Erythroblast (primary cell): ENCODE measurements around the gene MILR1.
A peak's percentile ranks its signal among the peaks of the same experiment; 100 is the strongest.

Source experiments
- DNase-seq, 2 experiments: peaks; one replicate each; lab custom pipeline; 2025; lab: John Stamatoyannopoulos, UW
- GATA1 ChIP-seq: IDR thresholded peaks from 2 replicates; pipeline ENCODE4 v1.6.1; 2011; ENCODE audit warnings: low read depth, mild to moderate bottlenecking, control low read depth, low read length, moderate library complexity
- POLR2A ChIP-seq: IDR thresholded peaks from 2 replicates; pipeline ENCODE4 v1.6.1; 2011; ENCODE audit warnings: mild to moderate bottlenecking, low read length

Gene MILR1

DNA sequence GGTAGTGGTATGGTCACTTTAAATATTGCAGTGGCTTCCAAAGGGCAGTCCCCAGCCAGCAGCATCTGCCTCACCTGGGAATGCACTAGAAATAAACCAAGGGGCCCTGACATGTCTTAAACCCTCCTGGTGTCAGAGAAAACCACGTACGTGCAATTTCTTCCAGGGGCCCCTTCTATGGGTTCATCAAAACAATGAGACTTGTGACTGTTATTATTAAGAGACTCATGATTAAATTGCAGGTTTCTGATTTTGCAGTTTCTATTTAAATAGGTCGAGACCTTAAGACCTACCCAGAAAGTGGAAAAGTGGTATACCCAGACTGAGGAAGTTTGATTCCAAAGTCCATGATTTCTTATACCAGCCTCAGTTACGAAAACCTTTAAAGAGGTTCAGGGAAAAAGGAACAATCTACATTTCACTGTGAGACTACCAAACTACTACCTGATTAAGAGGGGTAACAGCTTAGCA lies 48.7 kb downstream of the MILR1 start:
- no peak for DNase-seq
- TF ChIP-seq GATA1 (no peak), POLR2A (no peak)

DNA sequence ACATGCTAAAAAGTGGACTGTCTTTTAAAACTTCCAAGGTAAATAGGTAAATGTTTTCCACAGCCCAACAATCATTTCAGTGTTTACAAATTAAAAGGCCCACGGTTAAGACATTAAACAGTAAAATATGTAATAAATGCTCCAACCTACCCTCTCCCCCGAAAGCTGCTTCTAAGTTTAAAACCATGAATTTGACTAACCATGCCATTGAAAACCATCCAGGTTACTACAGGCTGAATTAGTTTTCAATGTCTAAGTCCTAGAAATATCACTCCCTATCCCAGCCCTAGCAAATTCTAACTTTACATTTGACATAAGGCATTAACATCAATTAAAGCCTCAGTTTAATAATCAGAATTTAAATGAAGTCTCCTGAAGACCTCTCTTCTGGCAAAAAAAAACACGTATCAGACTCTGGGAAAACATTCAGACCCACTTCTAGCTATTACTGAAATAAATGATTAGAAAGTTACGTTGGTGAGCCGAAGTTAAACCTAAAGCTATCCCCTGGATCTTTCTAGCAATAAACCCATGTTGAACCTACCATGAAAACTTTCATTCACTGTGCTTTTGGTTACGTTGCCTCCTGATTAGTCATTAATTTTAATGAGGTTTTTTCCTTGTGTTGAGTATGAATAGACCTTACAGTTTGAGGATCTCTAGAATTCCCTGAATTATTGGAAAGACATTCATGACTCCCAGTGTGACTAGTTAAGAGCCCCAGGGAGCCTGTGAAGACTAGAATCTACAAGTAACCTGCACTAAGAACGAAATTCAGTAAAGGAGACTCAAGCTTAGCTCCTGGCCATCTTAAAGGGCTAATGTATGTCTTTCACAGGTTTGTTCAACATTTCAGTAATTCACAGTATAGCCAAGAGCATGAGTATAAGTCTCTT lies 49.6 kb downstream of the MILR1 start:
- no peak for TF ChIP-seq GATA1
- peak; percentile 58 for TF ChIP-seq POLR2A
- DNase-seq = no peak

DNA sequence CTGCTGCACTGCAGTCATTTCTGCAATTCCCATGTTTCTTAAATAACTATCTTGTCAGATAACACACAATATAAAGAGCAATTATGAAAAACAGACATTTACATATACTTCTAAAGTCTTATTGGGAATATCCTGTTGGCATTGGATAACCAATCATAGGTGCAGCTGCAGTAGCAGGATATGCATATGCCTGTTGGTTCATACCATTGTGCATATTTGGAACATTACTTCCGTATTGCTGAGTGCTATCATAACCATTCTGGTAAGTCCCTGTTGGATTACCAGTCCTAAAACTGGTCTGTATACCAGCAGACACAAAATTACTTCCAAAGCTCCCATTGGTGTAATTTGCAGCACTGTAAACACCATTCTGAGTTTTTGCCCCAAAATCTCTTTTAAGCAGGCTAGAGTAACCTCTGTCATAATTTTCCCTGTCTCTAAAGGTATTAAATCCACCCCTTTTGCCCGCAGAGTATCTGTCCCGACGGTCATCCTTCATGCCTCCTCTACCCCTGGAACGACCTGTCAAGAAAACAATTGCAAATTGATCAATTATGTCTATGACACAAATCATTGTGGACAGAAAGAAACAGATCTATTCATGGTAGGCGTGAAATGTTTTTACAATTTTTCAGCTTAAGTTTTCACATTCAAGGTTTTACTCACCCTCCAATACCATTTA lies 51.0 kb downstream of the MILR1 start:
- DNase-seq = no peak
- TF ChIP-seq POLR2A (no peak), GATA1 (no peak)

DNA sequence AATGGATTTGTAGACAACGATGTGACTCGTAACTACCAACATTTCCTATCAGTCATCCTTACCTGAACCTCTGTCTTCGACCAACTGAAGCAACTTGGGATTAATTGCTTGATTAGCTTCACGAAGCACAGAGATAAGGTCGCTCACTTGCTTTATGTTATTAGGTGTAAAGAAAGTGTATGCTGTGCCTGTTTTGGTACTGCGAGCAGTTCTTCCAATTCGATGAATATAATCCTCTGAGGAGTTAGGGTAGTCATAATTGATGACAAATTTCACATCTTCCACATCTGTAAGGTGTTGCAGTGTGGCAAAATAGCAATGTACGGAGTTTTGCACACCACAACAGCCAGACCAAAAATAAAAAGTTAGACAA lies 51.6 kb downstream of the MILR1 start:
- TF ChIP-seq POLR2A = no peak
- TF ChIP-seq GATA1 = no peak
- DNase-seq = no peak

DNA sequence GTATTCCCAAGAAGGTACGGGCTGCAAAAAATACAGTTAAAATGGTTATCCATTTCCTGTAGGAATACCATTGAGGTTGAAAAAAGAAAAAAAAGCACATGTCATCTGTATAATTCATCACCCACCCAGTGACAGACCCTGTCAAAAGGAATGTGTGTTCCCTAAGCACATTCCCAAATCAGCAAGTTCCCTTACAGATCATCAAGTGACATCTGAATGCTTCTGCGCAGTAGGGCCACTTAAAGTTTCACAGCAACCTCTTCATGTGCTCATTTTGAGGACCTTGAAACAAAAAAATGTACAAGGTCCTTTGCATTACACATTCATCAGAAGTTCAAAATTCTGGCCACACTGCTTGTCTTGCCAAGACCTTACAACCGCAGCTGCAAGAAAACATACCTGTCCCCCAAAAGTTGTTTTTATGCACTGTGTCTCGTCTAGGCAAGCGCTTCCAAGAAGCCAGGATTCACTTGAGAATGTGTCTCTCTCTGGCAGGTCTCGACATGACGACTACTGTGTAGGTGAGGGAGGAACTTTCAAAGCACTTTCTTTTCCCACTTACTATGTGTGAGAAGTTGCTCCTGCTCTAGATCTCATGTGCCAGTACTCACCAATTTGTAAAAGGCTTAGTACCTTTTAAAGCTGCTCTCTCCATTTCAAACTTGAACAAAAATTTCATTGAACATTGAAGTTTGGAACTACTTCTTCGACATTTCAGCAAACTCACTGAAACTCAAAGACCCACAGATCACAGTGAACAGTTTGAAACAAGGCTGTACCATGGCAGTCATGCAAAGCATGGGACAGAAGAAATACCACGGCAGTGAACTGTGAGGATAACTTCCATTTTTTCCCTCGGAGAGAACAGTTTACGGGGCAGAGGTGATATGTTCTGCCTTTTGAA lies 52.2 kb downstream of the MILR1 start:
- DNase-seq = no peak

DNA sequence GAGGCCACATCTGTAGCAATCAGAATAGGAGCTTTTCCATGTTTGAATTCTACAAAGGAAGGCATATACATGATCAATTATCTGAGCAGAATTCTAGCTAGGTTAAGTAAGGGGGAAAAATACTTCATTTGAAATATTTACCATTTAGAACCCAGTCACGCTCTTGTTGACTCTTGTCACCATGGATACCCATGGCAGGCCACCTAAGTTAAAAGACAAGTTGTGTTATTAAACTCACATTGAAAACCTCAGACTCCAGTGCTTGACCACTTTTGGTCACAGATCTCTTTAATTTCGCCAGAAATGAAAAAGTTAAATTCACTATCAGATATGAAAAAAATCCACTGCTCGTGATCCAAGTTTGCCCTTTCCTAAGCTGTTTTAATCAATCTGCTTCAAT lies 53.1 kb downstream of the MILR1 start:
- no peak for TF ChIP-seq POLR2A
- TF ChIP-seq GATA1 = no peak
- DNase-seq = no peak

More for the DNA sequence above, 52.2 kb downstream of the MILR1 start:
- no peak for TF ChIP-seq POLR2A
- TF ChIP-seq GATA1 = no peak

DNA sequence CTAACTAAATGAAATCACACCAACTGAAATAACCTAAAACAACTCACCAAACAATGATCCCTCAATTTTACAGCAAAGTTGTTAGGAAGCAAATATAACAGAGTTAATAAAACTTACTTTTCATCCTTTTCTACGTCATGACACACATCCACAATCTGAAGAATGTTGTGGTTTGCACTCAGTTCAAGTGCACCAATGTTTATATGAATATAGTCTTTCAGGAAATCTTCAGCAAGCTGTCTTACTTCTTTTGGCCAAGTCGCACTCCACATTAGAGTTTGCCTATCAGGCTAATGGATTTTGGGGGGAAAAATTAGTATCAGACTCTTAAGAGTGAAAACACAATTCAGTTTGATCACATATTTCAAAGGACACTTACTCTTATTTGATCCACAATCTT lies 53.9 kb downstream of the MILR1 start:
- peak; percentile 20 for TF ChIP-seq POLR2A
- TF ChIP-seq GATA1 = no peak
- no peak for DNase-seq

DNA sequence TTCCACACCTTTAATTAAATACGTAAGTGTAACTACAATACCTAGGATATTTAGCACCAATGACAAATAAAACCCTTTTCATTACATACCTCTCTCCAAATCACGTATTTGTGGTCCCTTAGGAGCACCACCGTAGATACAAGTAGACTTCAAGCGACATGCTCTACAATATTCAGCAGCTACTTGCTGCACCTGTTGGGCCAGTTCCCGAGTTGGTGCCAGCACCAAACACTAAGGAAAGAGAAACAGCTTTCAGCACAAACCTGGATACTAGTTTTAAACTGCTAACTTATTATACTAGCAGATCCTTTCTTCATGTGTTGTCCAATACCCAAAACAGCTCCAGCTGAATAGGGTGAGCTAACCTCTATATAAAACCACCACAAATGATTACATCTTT lies 54.4 kb downstream of the MILR1 start:
- no peak for TF ChIP-seq GATA1
- TF ChIP-seq POLR2A = no peak
- DNase-seq = no peak

DNA sequence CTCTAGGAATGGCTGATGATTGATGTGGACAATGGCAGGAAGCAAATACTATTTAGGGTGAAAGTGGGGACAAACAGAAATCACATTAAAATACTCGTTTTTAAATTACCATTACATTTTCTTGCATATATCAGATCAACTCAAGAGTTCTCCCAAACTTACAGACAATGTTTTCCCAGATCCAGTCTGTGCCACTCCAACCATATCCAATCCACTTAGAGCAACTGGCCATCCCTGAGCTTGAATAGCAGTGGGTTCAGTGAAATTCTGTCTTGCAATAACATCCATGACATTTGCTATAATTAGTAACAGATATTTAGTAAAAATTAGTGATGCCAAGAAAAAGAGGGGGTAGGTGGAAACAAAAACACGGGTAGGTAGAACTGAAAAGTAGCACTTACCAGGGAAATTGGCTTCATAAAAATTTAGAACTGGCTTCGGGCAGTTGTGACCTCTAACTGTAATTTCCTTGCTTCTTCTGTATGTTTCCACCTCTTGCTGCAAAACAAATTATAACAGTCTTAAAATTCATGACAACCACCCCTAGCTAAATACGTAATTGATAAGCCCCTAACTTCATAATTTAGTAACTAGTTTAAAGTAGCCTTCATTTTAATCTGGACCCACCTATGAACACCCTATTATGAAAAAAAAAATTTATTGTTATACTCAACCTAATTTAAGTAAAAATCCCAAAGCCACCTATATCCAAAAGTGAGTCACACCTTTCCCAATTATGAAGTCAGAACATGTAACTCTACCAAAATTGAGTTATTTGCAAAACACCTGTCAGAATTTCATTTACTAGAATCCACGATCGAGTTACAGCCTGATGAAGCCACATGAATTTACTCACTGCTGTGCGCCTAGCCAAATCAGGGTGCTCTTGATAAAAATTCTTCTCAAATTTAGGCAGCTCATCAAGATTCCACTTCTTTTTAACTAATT lies 55.2 kb downstream of the MILR1 start:
- peak in 1 of 2 experiments; percentile 69 for DNase-seq
- TF ChIP-seq GATA1 (no peak), POLR2A (no peak)

DNA sequence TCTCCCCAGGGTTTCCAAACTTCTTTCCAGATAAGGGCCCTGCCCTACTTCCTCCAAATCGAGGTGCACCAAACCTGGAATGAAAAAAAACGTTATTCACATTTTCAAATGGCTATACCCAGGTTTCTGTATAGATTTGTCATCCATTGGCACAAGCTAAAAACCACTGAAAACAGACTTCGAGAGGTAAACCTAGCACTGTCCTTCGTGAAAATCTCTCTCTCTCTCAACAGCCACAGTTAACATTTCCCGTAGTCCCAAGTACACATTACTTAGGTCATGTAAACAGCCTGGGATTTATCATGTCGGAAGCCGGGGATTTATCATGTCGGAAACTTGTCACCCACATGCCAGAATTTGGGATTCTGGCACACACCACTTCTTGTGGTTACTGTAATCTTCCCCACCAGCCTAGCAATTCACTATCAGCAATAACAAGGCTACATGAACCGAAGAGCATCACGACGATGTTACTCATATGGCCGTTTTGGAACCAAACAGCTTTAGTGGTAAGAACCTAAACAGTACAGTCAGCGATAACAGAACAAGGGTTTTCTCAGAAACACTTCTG lies 55.9 kb downstream of the MILR1 start:
- peak; percentile 89 to 93 for DNase-seq
- no peak for TF ChIP-seq GATA1
- TF ChIP-seq POLR2A = peak; percentile 40

DNA sequence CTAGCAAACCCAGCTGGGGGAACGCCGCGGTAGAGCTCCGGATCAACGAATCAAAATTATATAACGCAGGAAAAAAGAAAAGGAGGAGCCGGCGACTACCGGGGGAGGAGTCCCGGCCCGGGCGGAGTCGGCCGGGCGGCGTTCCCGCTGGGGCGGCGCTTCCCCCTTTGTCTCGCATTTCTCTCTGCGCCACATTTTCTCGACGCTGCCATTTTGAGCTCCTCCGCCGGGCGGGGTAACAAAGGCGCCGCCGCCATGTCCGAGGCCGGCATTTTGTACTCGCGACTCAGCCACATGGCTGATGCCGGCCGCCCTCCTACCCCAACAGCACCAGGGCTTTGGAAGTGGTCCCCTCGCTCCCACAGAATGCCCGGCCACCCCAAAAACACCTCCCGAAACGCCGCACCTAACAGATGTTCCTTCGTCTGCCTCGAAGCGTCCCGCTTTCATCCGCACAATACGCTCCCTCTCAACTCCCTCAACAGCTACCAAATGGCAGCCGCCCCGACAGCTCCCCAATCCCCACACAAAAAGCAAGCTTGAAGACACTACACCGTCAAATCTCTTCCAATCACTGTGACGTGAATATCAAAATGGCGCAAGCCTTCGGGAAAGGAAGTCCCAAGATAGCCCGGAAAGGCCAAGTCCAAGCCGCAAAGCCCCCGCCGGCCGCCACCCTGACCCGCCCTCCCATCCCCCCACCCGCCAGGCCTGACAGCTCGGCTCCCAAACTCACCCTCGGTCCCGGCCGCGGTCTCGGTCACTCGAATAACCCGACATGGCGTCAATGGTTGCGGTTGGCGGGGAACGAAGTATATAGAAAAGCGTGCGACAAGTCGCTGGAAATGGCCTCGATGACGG lies 56.7 kb downstream of the MILR1 start:
- peak; percentile 20 for TF ChIP-seq POLR2A
- no peak for TF ChIP-seq GATA1
- DNase-seq = peak; percentile 89 to 95
